Regular cardiac myocyte (primary cell): ENCODE measurements around the gene PCP4L1. TPM values are rescaled to one million over a fixed set of nuclear protein-coding genes. Genes with fewer than 3 reads are reported as not detected.

Experiments used
- total RNA-seq: library from RNA; depleted of rRNA; stranded (reverse); fragments of >200 nt; gene quantifications from 2 replicates; pipeline ENCODE4 v1.2.3, GENCODE V29; 2014

Gene PCP4L1
- total RNA-seq, result under 0.01 TPM in 1 of 2 replicates, not detected in the other

GRCh38 chr1:161258439-161259344 is at the start of gene PCP4L1:
PCP4L1 (plus strand) TSS chr1:161258745; CDS start chr1:161258975, 230 bp downstream.

GRCh38 chr1:161215076-161215475 is 43.5 kb upstream of the PCP4L1 start, which contains the start of gene FCER1G:
FCER1G (plus strand) TSS chr1:161215295; CDS start chr1:161215322, 27 bp downstream.

GRCh38 chr1:161225534-161226319 is 32.8 kb upstream of the PCP4L1 start, which contains the start of gene TOMM40L:
TOMM40L (plus strand) TSS chr1:161226060; CDS start chr1:161226490, 430 bp downstream.

GRCh38 chr1:161238039-161238473 is 20.5 kb upstream of the PCP4L1 start, which contains the start of gene NR1I3:
NR1I3 (minus strand) TSS chr1:161238203; CDS start chr1:161236565, 1,638 bp downstream.

GRCh38 chr1:161309868-161310267 is 51.3 kb downstream of the PCP4L1 start, which contains the start of gene MPZ:
MPZ (minus strand) TSS chr1:161309968; CDS start chr1:161309905, 63 bp downstream.

GRCh38 chr1:161314201-161314981 is 55.8 kb downstream of the PCP4L1 start, which contains the start of gene SDHC:
SDHC (plus strand) TSS chr1:161314381; CDS start chr1:161314406, 25 bp downstream.

Other genes with a start within 250 kb of the PCP4L1 start
- 24.7 and 44.3 TPM in 2 replicates for gene F11R, start 237.6 kb upstream of the PCP4L1 start, total RNA-seq
- 19.6 and 41.4 TPM in 2 replicates for gene TSTD1, start 219.8 kb upstream of the PCP4L1 start, total RNA-seq
- gene USF1, start 212.8 kb upstream of the PCP4L1 start, total RNA-seq, result 72.7 and 94.5 TPM in 2 replicates
- gene ARHGAP30, start 188.9 kb upstream of the PCP4L1 start, total RNA-seq, result not detected in 2 replicates
- 0.19 and 0.56 TPM in 2 replicates for gene NECTIN4, start 169.2 kb upstream of the PCP4L1 start, total RNA-seq
- 0.28 and 0.38 TPM in 2 replicates for gene KLHDC9, start 160.4 kb upstream of the PCP4L1 start, total RNA-seq
- 28.8 and 112 TPM in 2 replicates for gene PFDN2, start 140.7 kb upstream of the PCP4L1 start, total RNA-seq
- 21.4 and 22.0 TPM in 2 replicates for gene NIT1, start 140.6 kb upstream of the PCP4L1 start, total RNA-seq
- gene DEDD, start 126.1 kb upstream of the PCP4L1 start, total RNA-seq, result 19.2 and 28.8 TPM in 2 replicates
- 109 and 118 TPM in 2 replicates for gene UFC1, start 104.8 kb upstream of the PCP4L1 start, total RNA-seq
- 5.8 and 7.3 TPM in 2 replicates for gene USP21, start 99.2 kb upstream of the PCP4L1 start, total RNA-seq
- 9.3 and 10.0 TPM in 2 replicates for gene PPOX, start 92.3 kb upstream of the PCP4L1 start, total RNA-seq
- gene B4GALT3, start 81.2 kb upstream of the PCP4L1 start, total RNA-seq, result 20.9 and 27.9 TPM in 2 replicates
- 22.2 and 110 TPM in 2 replicates for gene ADAMTS4, start 59.7 kb upstream of the PCP4L1 start, total RNA-seq
- 147 and 216 TPM in 2 replicates for gene NDUFS2, start 56.4 kb upstream of the PCP4L1 start, total RNA-seq
- 0.38 TPM in 1 of 2 replicates, not detected in the other for gene FCER1G, start 43.5 kb upstream of the PCP4L1 start, total RNA-seq
- gene APOA2, start 35.1 kb upstream of the PCP4L1 start, total RNA-seq, result not detected in 2 replicates
- gene TOMM40L, start 32.7 kb upstream of the PCP4L1 start, total RNA-seq, result 10.4 and 14.6 TPM in 2 replicates
- not detected in 2 replicates for gene NR1I3, start 20.5 kb upstream of the PCP4L1 start, total RNA-seq
- 1.7 and 2.3 TPM in 2 replicates for gene MPZ, start 51.2 kb downstream of the PCP4L1 start, total RNA-seq
- gene SDHC, start 55.6 kb downstream of the PCP4L1 start, total RNA-seq, result 21.4 and 23.6 TPM in 2 replicates
- not detected in 2 replicates for gene CFAP126, start 109.1 kb downstream of the PCP4L1 start, total RNA-seq
- under 0.01 and 0.28 TPM in 2 replicates for gene FCGR2A, start 246.7 kb downstream of the PCP4L1 start, total RNA-seq